GM23338 (cell line): Measurements from ENCODE around the gene ZDHHC18.

Experiments
- CREB1 ChIP-seq: fragments of 250-450 bp; sonication (Bioruptor Pico); IDR thresholded peaks from 2 replicates; pipeline ENCODE4 v1.5.0; 2020; ENCODE audit warnings: low read depth, mild to moderate bottlenecking, moderate library complexity
- CTCF ChIP-seq, 2 experiments: fragments of 200-600 bp in 1 of 2; sonication (generic) in 1 of 2; conservative IDR thresholded peaks; 2 replicates each; pipeline versions ENCODE4 v1.5.1 to v1.6.1; 2016 to 2017; ENCODE audit warnings: antibody characterized with exemption in 2 of 2, low read depth in 2 of 2, mild to moderate bottlenecking in 2 of 2, moderate library complexity in 1 of 2
- ETS1 ChIP-seq: IDR thresholded peaks from 2 replicates; pipeline ENCODE4 v1.6.1; 2016; ENCODE audit warnings: antibody characterized with exemption
- EZH2 ChIP-seq: fragments of 200-600 bp; sonication (generic); IDR thresholded peaks from one replicate; pipeline ENCODE4 v1.8.0; 2017; ENCODE audit warnings: antibody characterized with exemption, mild to moderate bottlenecking, low read depth; ENCODE audit not compliant: unreplicated experiment
- EZH2phosphoT487 ChIP-seq: fragments of 200-600 bp; sonication (generic); IDR thresholded peaks from one replicate; pipeline ENCODE4 v1.8.1; 2018; ENCODE audit warnings: antibody characterized with exemption; ENCODE audit not compliant: unreplicated experiment
- JUNB ChIP-seq: IDR thresholded peaks from one replicate; pipeline ENCODE4 v1.6.1; 2016; ENCODE audit warnings: antibody characterized with exemption; ENCODE audit not compliant: unreplicated experiment
- NANOG ChIP-seq: IDR thresholded peaks from 2 replicates; pipeline ENCODE4 v1.6.1; 2016; ENCODE audit warnings: antibody characterized with exemption, borderline replicate concordance
- POLR2AphosphoS5 ChIP-seq: IDR thresholded peaks from 2 replicates; pipeline ENCODE4 v1.6.1; 2016; ENCODE audit warnings: antibody characterized with exemption, low read depth
- REST ChIP-seq: IDR thresholded peaks from one replicate; pipeline ENCODE4 v1.6.1; 2018; ENCODE audit warnings: antibody characterized with exemption; ENCODE audit not compliant: unreplicated experiment
- STAT1 ChIP-seq: IDR thresholded peaks from one replicate; pipeline ENCODE4 v1.6.1; 2016; ENCODE audit warnings: antibody characterized with exemption; ENCODE audit not compliant: unreplicated experiment
- ZNF114 ChIP-seq: fragments of 250-450 bp; sonication (Bioruptor Pico); IDR thresholded peaks from 2 replicates; pipeline ENCODE4 v1.5.0; 2020; ENCODE audit warnings: mild to moderate bottlenecking, moderate library complexity
- ZNF331 ChIP-seq: fragments of 250-450 bp; sonication (Bioruptor Pico); IDR thresholded peaks from 2 replicates; pipeline ENCODE4 v1.5.0; 2020; ENCODE audit warnings: low read depth, mild to moderate bottlenecking, moderate library complexity

- TF ChIP-seq CTCF (conservative IDR thresholded peaks at IDR 0.05; ENCODE audit: low read depth in 2 of 2) (no peak), POLR2AphosphoS5 (no peak), ETS1 (no peak), EZH2 (no peak), NANOG (no peak), REST (no peak), EZH2phosphoT487 (no peak), STAT1 (no peak), CREB1 (CRISPR knock-in tag) (no peak), ZNF331 (no peak), JUNB (no peak), ZNF114 (CRISPR knock-in tag) (no peak)
These were observed 32.6 kb downstream of the ZDHHC18 start for GRCh38 chr1:26858891-26859640.
